ENCODE data around the gene CRAT.

The CRAT gene

DNA sequence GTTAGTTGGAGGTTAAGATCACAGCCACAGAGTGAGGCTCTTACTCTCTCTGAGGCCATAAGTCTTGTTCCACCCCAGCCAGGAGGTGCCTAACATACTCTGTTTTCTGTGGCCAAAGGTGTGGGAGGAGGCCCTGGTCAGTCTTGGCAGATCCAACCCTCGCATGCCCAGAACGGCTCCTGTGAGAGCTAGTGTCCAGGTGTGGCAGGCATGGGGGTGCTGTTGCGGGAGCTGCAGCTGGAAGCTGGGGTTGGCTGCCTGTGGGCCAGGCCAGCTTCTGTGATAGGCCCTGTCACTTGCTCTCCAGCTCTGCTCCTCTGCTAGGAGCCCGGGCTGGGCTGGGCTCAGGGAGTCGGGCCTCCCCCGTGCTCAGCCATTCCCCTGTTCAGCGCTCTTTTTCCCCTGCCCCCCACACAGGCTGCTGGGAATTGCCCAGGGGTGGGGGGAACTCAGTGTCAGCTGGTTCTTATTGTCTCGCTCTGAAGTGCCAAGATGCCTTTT, 35.9 kb upstream of the CRAT start:
- Histone ChIP-seq H3K4me2 (ENCODE audit: low read length) (no peak overlapping the region), H3K27ac (peak overlapping the region; percentile 57), H3K79me2 (peaks cover 8% of the 10 kb centered on the region), H3K9ac (no peak overlapping the region), H3K4me1 (peaks cover 14% of the 10 kb centered on the region), H3K36me3 (ENCODE audit: control insufficient read depth, insufficient read depth, low read length) (no peaks in the 10 kb centered on the region), H3K4me3 (ENCODE audit: low read depth, low read length) (no peak overlapping the region), H3K9me3 (ENCODE audit: control insufficient read depth, low read length) (no peaks in the 10 kb centered on the region), H3K27me3 (ENCODE audit: control insufficient read depth, insufficient read depth, low read length) (no peaks in the 10 kb centered on the region), H2AFZ (no peak overlapping the region)
- TF ChIP-seq, protein P1, sequence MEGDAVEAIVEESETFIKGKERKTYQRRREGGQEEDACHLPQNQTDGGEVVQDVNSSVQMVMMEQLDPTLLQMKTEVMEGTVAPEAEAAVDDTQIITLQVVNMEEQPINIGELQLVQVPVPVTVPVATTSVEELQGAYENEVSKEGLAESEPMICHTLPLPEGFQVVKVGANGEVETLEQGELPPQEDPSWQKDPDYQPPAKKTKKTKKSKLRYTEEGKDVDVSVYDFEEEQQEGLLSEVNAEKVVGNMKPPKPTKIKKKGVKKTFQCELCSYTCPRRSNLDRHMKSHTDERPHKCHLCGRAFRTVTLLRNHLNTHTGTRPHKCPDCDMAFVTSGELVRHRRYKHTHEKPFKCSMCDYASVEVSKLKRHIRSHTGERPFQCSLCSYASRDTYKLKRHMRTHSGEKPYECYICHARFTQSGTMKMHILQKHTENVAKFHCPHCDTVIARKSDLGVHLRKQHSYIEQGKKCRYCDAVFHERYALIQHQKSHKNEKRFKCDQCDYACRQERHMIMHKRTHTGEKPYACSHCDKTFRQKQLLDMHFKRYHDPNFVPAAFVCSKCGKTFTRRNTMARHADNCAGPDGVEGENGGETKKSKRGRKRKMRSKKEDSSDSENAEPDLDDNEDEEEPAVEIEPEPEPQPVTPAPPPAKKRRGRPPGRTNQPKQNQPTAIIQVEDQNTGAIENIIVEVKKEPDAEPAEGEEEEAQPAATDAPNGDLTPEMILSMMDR (IDR thresholded peaks at IDR 0.05): no peak

DNA sequence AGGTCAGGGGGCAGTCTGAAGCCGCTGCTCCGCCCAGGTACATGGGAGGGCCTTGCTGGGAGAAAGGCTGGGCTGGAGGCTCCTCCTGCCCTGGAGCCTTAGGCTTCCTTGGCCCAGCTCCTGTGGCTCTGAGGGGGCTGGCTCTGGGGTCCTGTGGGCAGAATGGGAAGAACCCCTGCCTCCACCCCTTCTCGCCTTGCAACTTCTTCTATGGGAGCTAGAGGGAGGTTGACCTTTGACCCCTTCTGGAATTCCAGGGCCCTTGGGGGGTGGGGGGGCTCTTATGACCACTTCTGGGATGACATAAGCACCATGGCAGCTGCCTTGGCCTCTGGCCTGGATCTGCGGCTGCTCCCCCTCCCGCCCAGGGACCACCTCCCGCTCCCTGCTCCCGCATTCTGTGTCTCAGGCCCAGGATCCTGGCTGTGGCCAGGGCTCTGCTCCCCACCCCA, 35.3 kb upstream of the CRAT start:
- H3K27ac ChIP-seq: peak overlapping the region; percentile 57
- H3K9me3 ChIP-seq (ENCODE audit: control insufficient read depth, low read length): no peaks in the 10 kb centered on the region
- no peak overlapping the region for H3K4me2 ChIP-seq (ENCODE audit: low read length)
- H3K79me2 ChIP-seq: peaks cover 8% of the 10 kb centered on the region
- H3K4me3 ChIP-seq (ENCODE audit: low read depth, low read length): no peak overlapping the region
- peaks cover 20% of the 10 kb centered on the region for H3K4me1 ChIP-seq
- no peak overlapping the region for H3K9ac ChIP-seq
- TF ChIP-seq, protein P1 (IDR thresholded peaks at IDR 0.05): no peak
- H3K36me3 ChIP-seq (ENCODE audit: control insufficient read depth, insufficient read depth, low read length): no peaks in the 10 kb centered on the region
- H3K27me3 ChIP-seq (ENCODE audit: control insufficient read depth, insufficient read depth, low read length): no peaks in the 10 kb centered on the region
- no peak overlapping the region for H2AFZ ChIP-seq

DNA sequence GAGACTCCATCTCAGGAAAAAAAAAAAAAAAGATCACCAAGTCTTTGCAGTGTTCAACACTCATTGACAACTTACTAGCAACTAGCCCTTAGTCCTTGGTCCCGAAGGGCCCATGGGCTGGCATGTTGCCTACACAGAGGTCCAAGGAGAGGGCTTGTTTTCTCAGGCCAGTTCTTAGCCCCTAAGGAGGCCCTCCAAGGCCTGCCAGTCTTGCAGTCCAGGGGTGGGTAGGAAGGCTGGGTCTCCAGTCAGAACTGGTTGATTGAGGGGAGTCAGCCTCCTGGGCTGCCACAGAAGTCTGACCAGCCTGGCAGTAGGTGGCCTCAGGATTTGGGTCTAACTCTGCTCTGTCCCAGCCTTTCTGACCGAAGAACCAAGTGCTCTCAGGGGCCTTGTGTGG, 34.7 kb upstream of the CRAT start:
- H3K79me2 ChIP-seq: peaks cover 8% of the 10 kb centered on the region
- H2AFZ ChIP-seq: no peak overlapping the region
- H3K4me1 ChIP-seq: peaks cover 24% of the 10 kb centered on the region
- no peak overlapping the region for H3K4me3 ChIP-seq (ENCODE audit: low read depth, low read length)
- H3K9me3 ChIP-seq (ENCODE audit: control insufficient read depth, low read length): no peaks in the 10 kb centered on the region
- TF ChIP-seq, protein P1 (IDR thresholded peaks at IDR 0.05): no peak
- peak overlapping the region; percentile 39 for H3K27ac ChIP-seq
- no peak overlapping the region for H3K9ac ChIP-seq
- no peak overlapping the region for H3K4me2 ChIP-seq (ENCODE audit: low read length)
- no peaks in the 10 kb centered on the region for H3K36me3 ChIP-seq (ENCODE audit: control insufficient read depth, insufficient read depth, low read length)
- H3K27me3 ChIP-seq (ENCODE audit: control insufficient read depth, insufficient read depth, low read length): no peaks in the 10 kb centered on the region

- H3K36me3 ChIP-seq (ENCODE audit: control insufficient read depth, insufficient read depth, low read length): no peaks in the 10 kb centered on the region
Observed at GRCh38 chr9:129143031-129143927, 32.7 kb upstream of the CRAT start.

More at GRCh38 chr9:129143031-129143927, 32.7 kb upstream of the CRAT start:
- H3K79me2 ChIP-seq: peaks cover 8% of the 10 kb centered on the region
- peak overlapping the region; percentile 21 for H3K9ac ChIP-seq
- no peaks in the 10 kb centered on the region for H3K9me3 ChIP-seq (ENCODE audit: control insufficient read depth, low read length)
- TF ChIP-seq, protein P1 (IDR thresholded peaks at IDR 0.05): peak; percentile 80
- H3K27ac ChIP-seq: peak overlapping the region; percentile 100
- peaks cover 34% of the 10 kb centered on the region for H3K4me1 ChIP-seq
- H3K4me2 ChIP-seq (ENCODE audit: low read length): peak overlapping the region; percentile 56
- peak overlapping the region; percentile 18 for H3K4me3 ChIP-seq (ENCODE audit: low read depth, low read length)
- H3K27me3 ChIP-seq (ENCODE audit: control insufficient read depth, insufficient read depth, low read length): no peaks in the 10 kb centered on the region
- H2AFZ ChIP-seq: no peak overlapping the region
